ENCODE results near the gene UIMC1. TPM values are rescaled to one million over a fixed set of nuclear protein-coding genes. Genes with fewer than 3 reads are reported as not detected.

Gene UIMC1
- total RNA-seq, 1 experiment from 2014 or later, result 38.4 TPM

DNA sequence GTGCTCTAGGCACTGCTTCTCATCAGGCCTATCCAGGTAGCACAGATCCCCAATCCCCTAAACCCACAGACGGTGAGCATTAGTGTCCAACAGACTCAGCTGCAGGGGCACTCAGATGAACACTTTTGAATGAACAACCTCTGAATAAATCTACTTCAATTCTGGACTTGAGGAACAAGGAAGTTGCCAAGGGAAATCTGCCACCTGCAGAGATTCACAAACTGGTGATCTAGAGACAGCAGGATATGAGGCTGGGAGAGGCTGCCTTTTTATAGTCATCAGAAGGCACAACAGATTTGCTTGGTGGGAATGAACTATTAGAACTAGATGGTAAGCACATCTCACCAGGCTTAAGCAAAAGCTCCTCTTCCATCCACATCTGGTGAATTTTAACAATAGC is 100.5 kb downstream of the UIMC1 start:
- H3K9me2 ChIP-seq (ENCODE audit: insufficient read depth), result no peaks in the 10 kb centered on the region
- no peak overlapping the region for H3K27ac ChIP-seq (ENCODE audit: low read depth, low read length)
- ATAC-seq (no peak), DNase-seq (ENCODE audit: low read depth, low spot score) (no peak)
- H3K9me3 ChIP-seq (ENCODE audit: control insufficient read depth in 1 of 2, insufficient read depth in 1 of 2, low read depth in 1 of 2, low read length in 2 of 2), result no peaks in the 10 kb centered on the region
- H2AFZ ChIP-seq (ENCODE audit: low read depth, low read length, poor library complexity, severe bottlenecking), result no peak overlapping the region
- H3K4me2 ChIP-seq (ENCODE audit: low read length), result no peak overlapping the region
- no TSS peak for BruUV-seq (replicated peaks)
- intact Hi-C loops (cut with micrococcal nuclease), result no loop called here
- POLR2A ChIA-PET, result no interaction called here
- H3K36me3 ChIP-seq (ENCODE audit: control insufficient read depth in 1 of 2, insufficient read depth in 2 of 2, low read length in 2 of 2), result peaks cover 25 to 54% of the 10 kb centered on the region in 2 experiments
- no peaks in the 10 kb centered on the region for H3K79me2 ChIP-seq (ENCODE audit: insufficient read depth, low read length)
- CTCF ChIA-PET, result no interaction called here
- H3K9ac ChIP-seq (ENCODE audit: low read length), result no peak overlapping the region
- no peaks in the 10 kb centered on the region for H3K27me3 ChIP-seq (ENCODE audit: insufficient read depth, low read length)
- H3K4me3 ChIP-seq (replicated peaks in 1 of 2; ENCODE audit: low read depth in 1 of 2, low read length in 2 of 2), result no peak overlapping the region
- no peaks in the 10 kb centered on the region for H4K20me1 ChIP-seq (ENCODE audit: insufficient read depth)
- H3K4me1 ChIP-seq (ENCODE audit: control insufficient read depth in 1 of 2, insufficient read depth in 2 of 2, low read length in 2 of 2), result no peaks in the 10 kb centered on the region
- TF ChIP-seq, protein P1, sequence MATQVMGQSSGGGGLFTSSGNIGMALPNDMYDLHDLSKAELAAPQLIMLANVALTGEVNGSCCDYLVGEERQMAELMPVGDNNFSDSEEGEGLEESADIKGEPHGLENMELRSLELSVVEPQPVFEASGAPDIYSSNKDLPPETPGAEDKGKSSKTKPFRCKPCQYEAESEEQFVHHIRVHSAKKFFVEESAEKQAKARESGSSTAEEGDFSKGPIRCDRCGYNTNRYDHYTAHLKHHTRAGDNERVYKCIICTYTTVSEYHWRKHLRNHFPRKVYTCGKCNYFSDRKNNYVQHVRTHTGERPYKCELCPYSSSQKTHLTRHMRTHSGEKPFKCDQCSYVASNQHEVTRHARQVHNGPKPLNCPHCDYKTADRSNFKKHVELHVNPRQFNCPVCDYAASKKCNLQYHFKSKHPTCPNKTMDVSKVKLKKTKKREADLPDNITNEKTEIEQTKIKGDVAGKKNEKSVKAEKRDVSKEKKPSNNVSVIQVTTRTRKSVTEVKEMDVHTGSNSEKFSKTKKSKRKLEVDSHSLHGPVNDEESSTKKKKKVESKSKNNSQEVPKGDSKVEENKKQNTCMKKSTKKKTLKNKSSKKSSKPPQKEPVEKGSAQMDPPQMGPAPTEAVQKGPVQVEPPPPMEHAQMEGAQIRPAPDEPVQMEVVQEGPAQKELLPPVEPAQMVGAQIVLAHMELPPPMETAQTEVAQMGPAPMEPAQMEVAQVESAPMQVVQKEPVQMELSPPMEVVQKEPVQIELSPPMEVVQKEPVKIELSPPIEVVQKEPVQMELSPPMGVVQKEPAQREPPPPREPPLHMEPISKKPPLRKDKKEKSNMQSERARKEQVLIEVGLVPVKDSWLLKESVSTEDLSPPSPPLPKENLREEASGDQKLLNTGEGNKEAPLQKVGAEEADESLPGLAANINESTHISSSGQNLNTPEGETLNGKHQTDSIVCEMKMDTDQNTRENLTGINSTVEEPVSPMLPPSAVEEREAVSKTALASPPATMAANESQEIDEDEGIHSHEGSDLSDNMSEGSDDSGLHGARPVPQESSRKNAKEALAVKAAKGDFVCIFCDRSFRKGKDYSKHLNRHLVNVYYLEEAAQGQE (IDR thresholded peaks at IDR 0.05; ENCODE audit: low read depth), result no peak
- TF ChIP-seq POLR2A (IDR thresholded peaks at IDR 0.05; ENCODE audit: borderline replicate concordance, extremely low read depth, insufficient read depth, insufficient read length) (no peak), EZH2phosphoT487 (IDR thresholded peaks at IDR 0.05; ENCODE audit: borderline replicate concordance) (no peak), RAD21 (IDR thresholded peaks at IDR 0.05; ENCODE audit: low read depth) (no peak), FOSL1 (IDR thresholded peaks at IDR 0.05; ENCODE audit: low read depth) (no peak), TCF7L2 (IDR thresholded peaks at IDR 0.05; ENCODE audit: borderline replicate concordance, extremely low read depth, insufficient read depth, insufficient read length) (no peak), CBX3 (IDR thresholded peaks at IDR 0.05; ENCODE audit: low read depth) (no peak), YY1 (IDR thresholded peaks at IDR 0.05; ENCODE audit: extremely low read depth, insufficient replicate concordance, low read depth, low read length) (no peak), EZH2 (IDR thresholded peaks at IDR 0.05) (no peak)
- TF ChIP-seq, protein P2, sequence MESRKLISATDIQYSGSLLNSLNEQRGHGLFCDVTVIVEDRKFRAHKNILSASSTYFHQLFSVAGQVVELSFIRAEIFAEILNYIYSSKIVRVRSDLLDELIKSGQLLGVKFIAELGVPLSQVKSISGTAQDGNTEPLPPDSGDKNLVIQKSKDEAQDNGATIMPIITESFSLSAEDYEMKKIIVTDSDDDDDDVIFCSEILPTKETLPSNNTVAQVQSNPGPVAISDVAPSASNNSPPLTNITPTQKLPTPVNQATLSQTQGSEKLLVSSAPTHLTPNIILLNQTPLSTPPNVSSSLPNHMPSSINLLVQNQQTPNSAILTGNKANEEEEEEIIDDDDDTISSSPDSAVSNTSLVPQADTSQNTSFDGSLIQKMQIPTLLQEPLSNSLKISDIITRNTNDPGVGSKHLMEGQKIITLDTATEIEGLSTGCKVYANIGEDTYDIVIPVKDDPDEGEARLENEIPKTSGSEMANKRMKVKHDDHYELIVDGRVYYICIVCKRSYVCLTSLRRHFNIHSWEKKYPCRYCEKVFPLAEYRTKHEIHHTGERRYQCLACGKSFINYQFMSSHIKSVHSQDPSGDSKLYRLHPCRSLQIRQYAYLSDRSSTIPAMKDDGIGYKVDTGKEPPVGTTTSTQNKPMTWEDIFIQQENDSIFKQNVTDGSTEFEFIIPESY (IDR thresholded peaks at IDR 0.05; ENCODE audit: extremely low read depth, insufficient replicate concordance, low read length), result no peak
- TF ChIP-seq, protein P3, sequence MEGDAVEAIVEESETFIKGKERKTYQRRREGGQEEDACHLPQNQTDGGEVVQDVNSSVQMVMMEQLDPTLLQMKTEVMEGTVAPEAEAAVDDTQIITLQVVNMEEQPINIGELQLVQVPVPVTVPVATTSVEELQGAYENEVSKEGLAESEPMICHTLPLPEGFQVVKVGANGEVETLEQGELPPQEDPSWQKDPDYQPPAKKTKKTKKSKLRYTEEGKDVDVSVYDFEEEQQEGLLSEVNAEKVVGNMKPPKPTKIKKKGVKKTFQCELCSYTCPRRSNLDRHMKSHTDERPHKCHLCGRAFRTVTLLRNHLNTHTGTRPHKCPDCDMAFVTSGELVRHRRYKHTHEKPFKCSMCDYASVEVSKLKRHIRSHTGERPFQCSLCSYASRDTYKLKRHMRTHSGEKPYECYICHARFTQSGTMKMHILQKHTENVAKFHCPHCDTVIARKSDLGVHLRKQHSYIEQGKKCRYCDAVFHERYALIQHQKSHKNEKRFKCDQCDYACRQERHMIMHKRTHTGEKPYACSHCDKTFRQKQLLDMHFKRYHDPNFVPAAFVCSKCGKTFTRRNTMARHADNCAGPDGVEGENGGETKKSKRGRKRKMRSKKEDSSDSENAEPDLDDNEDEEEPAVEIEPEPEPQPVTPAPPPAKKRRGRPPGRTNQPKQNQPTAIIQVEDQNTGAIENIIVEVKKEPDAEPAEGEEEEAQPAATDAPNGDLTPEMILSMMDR (IDR thresholded peaks at IDR 0.05 in 2 of 3, conservative IDR thresholded peaks at IDR 0.05 in 1 of 3; ENCODE audit: borderline replicate concordance in 1 of 3, insufficient read depth in 1 of 3, low read depth in 2 of 3, low read length in 2 of 3), result no peak
- RAD21 ChIA-PET (ENCODE audit: low non-redundant PET in 1 of 2, low total read pairs in 2 of 2, uncharacterized antibody in 2 of 2, unreplicated experiment in 2 of 2), result no interaction called here

Measured in HCT116 (cell line).